22Rv1 (cell line): Measurements from ENCODE around the gene RET.

Experiments used
- ZFX ChIP-seq: fragments of 450-650 bp; IDR thresholded peaks from 2 replicates; pipeline ENCODE4 v1.6.1; 2017; ENCODE audit warnings: antibody characterized with exemption, borderline replicate concordance
- TF ChIP-seq, protein P1 (sequence below): fragments of 450-650 bp; IDR thresholded peaks from 2 replicates; pipeline ENCODE4 v1.5.1; 2017; ENCODE audit warnings: mild to moderate bottlenecking

DNA sequence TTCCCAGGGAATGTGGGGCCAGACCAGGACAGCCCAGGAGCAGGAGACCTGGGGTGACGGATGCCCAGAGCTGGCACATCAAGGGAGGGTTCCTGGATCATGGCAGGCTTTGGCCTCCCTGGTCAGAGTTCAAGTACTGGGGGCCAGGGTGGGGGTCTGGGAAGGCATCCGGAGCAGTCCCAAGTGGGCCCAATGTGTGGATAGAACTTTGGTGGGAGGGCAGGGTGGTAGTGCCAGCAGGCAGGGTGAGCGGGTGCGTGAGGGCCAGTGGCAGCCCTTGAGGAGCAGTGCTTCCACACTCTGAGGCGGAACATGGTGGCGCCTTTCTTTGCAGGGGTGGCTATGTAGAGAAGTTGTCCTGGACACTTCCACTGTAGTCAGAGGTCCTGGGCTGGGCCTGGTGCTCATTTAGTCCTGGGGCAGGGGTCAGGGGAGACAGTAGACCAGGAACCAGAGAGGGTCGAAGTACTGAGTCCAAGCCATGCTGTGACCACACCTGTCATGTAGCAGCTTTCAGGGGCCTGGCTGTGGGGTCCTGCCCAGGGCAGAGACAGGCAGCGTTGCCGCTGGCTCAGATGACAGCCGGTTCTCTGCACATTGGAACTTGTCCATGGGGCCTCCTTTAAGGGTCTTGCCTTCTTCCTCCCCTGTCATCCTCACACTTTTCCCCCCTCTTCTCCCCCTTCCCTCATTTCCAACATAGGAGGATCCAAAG is 39.2 kb downstream of the RET start:
- TF ChIP-seq, protein P1, sequence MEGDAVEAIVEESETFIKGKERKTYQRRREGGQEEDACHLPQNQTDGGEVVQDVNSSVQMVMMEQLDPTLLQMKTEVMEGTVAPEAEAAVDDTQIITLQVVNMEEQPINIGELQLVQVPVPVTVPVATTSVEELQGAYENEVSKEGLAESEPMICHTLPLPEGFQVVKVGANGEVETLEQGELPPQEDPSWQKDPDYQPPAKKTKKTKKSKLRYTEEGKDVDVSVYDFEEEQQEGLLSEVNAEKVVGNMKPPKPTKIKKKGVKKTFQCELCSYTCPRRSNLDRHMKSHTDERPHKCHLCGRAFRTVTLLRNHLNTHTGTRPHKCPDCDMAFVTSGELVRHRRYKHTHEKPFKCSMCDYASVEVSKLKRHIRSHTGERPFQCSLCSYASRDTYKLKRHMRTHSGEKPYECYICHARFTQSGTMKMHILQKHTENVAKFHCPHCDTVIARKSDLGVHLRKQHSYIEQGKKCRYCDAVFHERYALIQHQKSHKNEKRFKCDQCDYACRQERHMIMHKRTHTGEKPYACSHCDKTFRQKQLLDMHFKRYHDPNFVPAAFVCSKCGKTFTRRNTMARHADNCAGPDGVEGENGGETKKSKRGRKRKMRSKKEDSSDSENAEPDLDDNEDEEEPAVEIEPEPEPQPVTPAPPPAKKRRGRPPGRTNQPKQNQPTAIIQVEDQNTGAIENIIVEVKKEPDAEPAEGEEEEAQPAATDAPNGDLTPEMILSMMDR: no peak
- TF ChIP-seq ZFX: no peak
